Heart right ventricle (tissue), 16 donors: ENCODE measurements around the gene SH3TC2. TPM values are rescaled to one million over a fixed set of nuclear protein-coding genes. Genes with fewer than 3 reads are reported as not detected.

Experiments
- ATAC-seq, 8 donors: fragments of 200-7000 bp; cut with Tn5 transposase; one replicate each; pipeline ENCODE4 v1.9.1; 2020; ENCODE audit warnings: mild to moderate bottlenecking in 8 of 8, moderate library complexity in 8 of 8, moderate number of reproducible peaks in 1 of 8
- DNase-seq, 2 donors: peaks; one replicate each; pipeline ENCODE4 v3.0.0-alpha.2; 2020
- H3K27ac ChIP-seq, 10 donors: fragments of 200-600 bp; sonication (generic) in 2 of 10; one replicate each; pipeline versions ENCODE4 v1.5.0 to v1.8.0; 2020 to 2022; ENCODE audit warnings: mild to moderate bottlenecking in 3 of 10
- H3K27me3 ChIP-seq, 7 donors: fragments of 200-600 bp; one replicate each; pipeline ENCODE4 v1.8.0; 2021 to 2022; ENCODE audit warnings: mild to moderate bottlenecking in 2 of 7
- H3K36me3 ChIP-seq, 9 donors: fragments of 200-600 bp; sonication (generic) in 1 of 9; one replicate each; pipeline versions ENCODE4 v1.5.0 to v1.8.0; 2020 to 2022; ENCODE audit warnings: mild to moderate bottlenecking in 2 of 9
- H3K4me1 ChIP-seq, 9 donors: fragments of 200-600 bp; sonication (generic) in 1 of 9; one replicate each; pipeline versions ENCODE4 v1.5.0 to v1.8.0; 2020 to 2022; ENCODE audit warnings: mild to moderate bottlenecking in 4 of 9
- H3K4me3 ChIP-seq, 10 donors: fragments of 200-600 bp; sonication (generic) in 2 of 10; one replicate each; pipeline versions ENCODE4 v1.5.0 to v1.8.0; 2020 to 2022; ENCODE audit warnings: mild to moderate bottlenecking in 7 of 10, moderate library complexity in 2 of 10
- H3K9me3 ChIP-seq, 11 donors: fragments of 200-600 bp in 10 of 11; sonication (generic) in 2 of 11; one replicate each; pipeline versions ENCODE4 v1.5.0 to v1.8.0; 2013 to 2022; ENCODE audit warnings: mild to moderate bottlenecking in 2 of 11, control low read depth in 1 of 11, moderate library complexity in 1 of 11
- WGBS, 2 donors: extraction: QIAGEN DNeasy Blood & Tissue Kit; methylation state at CpG; one replicate each; pipeline ENCODE4 v1.1.7; 2013; ENCODE audit warnings: inconsistent platforms in 1 of 2; 5-methylcytosine and 5-hydroxymethylcytosine counted together
- intact Hi-C, 10 donors: fragments of 100-400 bp; cut with DNase I; formaldehyde crosslinking; loops; one replicate each; pipeline versions ENCODE4 v1.11.1 to v1.14.2; 2022
- polyA plus RNA-seq, 2 donors: library from polyadenylated mRNA; stranded (reverse); fragments of 200-250 nt; gene quantifications; one replicate each; pipeline ENCODE4 v1.2.3, GENCODE V29; 2013
- total RNA-seq, 10 donors: library from RNA; stranded (reverse); fragmentation: NEBNext Ultra II Directional in 3 of 10; extraction: Animal tissue kit (Norgen Biotek cat#: 25700) in 3 of 10; gene quantifications; one replicate each; pipeline versions ENCODE4 v1.2.1 to v1.2.4, GENCODE V29; 2021 to 2023
- TF ChIP-seq, protein P1 (sequence below), 9 donors: fragments of 200-600 bp; sonication (generic) in 2 of 9; IDR thresholded peaks; one replicate each; pipeline versions ENCODE4 v1.5.0 to v1.8.0; 2021 to 2022; ENCODE audit warnings: antibody characterized with exemption in 9 of 9, mild to moderate bottlenecking in 5 of 9, moderate library complexity in 1 of 9
- donor health status: Arrhythmogenic right ventricular cardiomyopathy.
- donor health status: ischemic (EF 13 %, LVEDD 7.1; RV severe dilation, severe dysfunction).
- donor health status: healthy with polysubstance abuse.
- donor health status: DM: no; HTN: yes; CAD: no.
- donor health status: DM: no; HTN: no; CAD: no.
- donor health status: ischemic (EF 25% LVEDD 6.9; RV normal size, moderate dysfunction).
- donor health status: ischemic (EF 25% LVEDD 5.7; RV mildly dilated, moderate dysfunction).
- donor health status: healthy.
- donor health status: DM: yes; HTN: yes; CAD: no.
- donor health status: Ischemic cardiomyopathy.
- donor health status: ischemic (EF 35%, LVEDD 5.7; RV mildly dilated, moderate dysfunction).
- donor health status: nonischemic (EF 11% LVEDD 7.7; RV severe dilation, severe dysfunction).
- donor health status: DM: yes; HTN: yes; CAD: no.
- donor health status: PGD.
- donor health status: ischemic (EF 29% LVEDD 5.4; RV normal size, mild dysfunction).
- donor health status: nonischemic (EF 23%, LVEDD 6.1; RV moderate dilation, normal function).

The SH3TC2 gene
- total and polyA plus RNA-seq, 12 donors: 0.91 to 13.1 (median 6.9) TPM

DNA sequence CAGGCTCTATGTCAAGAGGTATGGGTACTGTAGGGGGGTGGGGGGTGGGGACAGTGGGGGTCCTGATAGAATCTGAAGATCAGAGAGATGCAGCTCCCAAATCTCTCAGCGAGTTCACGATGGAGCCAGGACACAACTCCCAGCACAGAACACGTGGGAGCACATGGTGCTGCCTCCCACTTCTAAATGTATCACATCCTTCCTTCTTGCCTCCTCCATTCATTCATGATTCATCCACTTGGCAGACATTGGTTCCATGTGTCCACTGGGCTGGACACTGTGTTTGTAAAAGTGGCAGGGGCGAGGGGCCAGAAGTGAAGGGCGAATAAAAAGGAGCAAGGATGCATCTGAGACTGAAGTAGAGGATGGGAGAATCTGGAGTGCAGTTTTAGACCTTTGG, 33.9 kb downstream of the SH3TC2 start:
- H3K4me3 ChIP-seq: no peak overlapping the region
- ATAC-seq (no peak), DNase-seq (no peak)
- peaks cover 0 to 12% (median 8%) of the 10 kb centered on the region in 9 donors for H3K4me1 ChIP-seq
- TF ChIP-seq, protein P1, sequence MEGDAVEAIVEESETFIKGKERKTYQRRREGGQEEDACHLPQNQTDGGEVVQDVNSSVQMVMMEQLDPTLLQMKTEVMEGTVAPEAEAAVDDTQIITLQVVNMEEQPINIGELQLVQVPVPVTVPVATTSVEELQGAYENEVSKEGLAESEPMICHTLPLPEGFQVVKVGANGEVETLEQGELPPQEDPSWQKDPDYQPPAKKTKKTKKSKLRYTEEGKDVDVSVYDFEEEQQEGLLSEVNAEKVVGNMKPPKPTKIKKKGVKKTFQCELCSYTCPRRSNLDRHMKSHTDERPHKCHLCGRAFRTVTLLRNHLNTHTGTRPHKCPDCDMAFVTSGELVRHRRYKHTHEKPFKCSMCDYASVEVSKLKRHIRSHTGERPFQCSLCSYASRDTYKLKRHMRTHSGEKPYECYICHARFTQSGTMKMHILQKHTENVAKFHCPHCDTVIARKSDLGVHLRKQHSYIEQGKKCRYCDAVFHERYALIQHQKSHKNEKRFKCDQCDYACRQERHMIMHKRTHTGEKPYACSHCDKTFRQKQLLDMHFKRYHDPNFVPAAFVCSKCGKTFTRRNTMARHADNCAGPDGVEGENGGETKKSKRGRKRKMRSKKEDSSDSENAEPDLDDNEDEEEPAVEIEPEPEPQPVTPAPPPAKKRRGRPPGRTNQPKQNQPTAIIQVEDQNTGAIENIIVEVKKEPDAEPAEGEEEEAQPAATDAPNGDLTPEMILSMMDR (IDR thresholded peaks at IDR 0.05): no peak
- no peaks in the 10 kb centered on the region for H3K27me3 ChIP-seq
- H3K27ac ChIP-seq: no peak overlapping the region
- 83 to 84% methylated on average over 5 of the region's 5 CpGs for WGBS, 2 donors
- intact Hi-C loops: loop anchor here in 1 of 10 donors (5.0 kb wide), 1 partner anchor 292 kb away; no protein-coding TSS in a partner anchor
- H3K36me3 ChIP-seq: peaks cover 0 to 46% (median 0%) of the 10 kb centered on the region in 9 donors
- no peaks in the 10 kb centered on the region for H3K9me3 ChIP-seq

DNA sequence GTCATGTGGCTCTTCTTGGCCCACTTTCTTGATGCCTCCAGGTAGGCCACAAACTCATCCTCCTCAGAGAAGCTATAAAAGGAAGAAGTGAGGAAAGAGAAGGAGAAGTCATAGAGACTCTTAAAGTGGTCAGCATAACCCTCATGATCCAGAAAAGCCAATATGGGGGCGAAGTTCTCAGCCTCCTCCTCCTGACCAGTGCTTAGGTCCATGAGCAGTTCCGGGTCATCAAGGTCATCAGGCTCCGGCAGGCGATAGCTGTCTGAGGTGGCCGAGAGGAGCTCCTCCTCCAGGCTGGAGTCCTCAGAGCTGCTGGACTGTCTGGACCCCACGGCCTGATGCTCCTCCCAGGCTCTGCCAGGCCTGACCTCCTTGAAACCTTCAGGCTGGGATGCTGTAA, 34.7 kb downstream of the SH3TC2 start:
- peaks cover 0 to 46% (median 0%) of the 10 kb centered on the region in 9 donors for H3K36me3 ChIP-seq
- H3K27ac ChIP-seq: no peak overlapping the region
- DNase-seq (no peak), ATAC-seq (no peak)
- H3K27me3 ChIP-seq: no peaks in the 10 kb centered on the region
- TF ChIP-seq, protein P1 (IDR thresholded peaks at IDR 0.05): no peak
- H3K4me1 ChIP-seq: peaks cover 0 to 13% (median 9%) of the 10 kb centered on the region in 9 donors
- 77 to 92% methylated on average over 6 of the region's 6 CpGs for WGBS, 2 donors
- no peak overlapping the region for H3K4me3 ChIP-seq
- H3K9me3 ChIP-seq: no peaks in the 10 kb centered on the region
- intact Hi-C loops: loop anchor here in 1 of 10 donors (5.0 kb wide), 1 partner anchor 291 kb away; no protein-coding TSS in a partner anchor

DNA sequence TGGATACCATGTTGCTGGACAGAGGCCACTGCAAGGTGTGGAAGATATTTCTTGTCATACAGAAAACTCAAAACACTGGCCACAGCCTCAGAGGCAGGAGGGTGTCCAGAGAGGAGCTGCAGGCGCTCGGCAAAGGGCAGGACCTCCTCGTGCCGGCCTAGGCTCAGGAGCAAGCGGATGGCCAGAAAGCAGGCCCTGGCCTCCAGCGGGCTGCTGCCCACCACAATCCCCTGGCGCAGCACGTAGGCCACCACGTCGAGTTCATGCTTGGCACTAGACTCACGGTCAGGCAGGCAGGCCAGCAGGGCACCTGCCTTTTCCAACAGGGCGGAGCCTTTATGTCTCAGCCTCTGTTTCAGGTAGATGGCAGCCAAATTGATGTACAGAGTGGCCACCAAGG, 35.2 kb downstream of the SH3TC2 start:
- H3K4me1 ChIP-seq: peaks cover 0 to 13% (median 9%) of the 10 kb centered on the region in 9 donors
- H3K36me3 ChIP-seq: peaks cover 0 to 46% (median 0%) of the 10 kb centered on the region in 9 donors
- no peak overlapping the region for H3K27ac ChIP-seq
- no peak for ATAC-seq
- no peak overlapping the region for H3K4me3 ChIP-seq
- DNase-seq: no peak
- H3K9me3 ChIP-seq: peaks cover 0 to under 1% (median 0%) of the 10 kb centered on the region in 11 donors
- TF ChIP-seq, protein P1 (IDR thresholded peaks at IDR 0.05): no peak
- no peaks in the 10 kb centered on the region for H3K27me3 ChIP-seq
- 96 to 97% methylated on average over 12 of the region's 12 CpGs for WGBS, 2 donors
- intact Hi-C loops: loop anchor here in 1 of 10 donors (5.0 kb wide), 1 partner anchor 290 kb away; no protein-coding TSS in a partner anchor

DNA sequence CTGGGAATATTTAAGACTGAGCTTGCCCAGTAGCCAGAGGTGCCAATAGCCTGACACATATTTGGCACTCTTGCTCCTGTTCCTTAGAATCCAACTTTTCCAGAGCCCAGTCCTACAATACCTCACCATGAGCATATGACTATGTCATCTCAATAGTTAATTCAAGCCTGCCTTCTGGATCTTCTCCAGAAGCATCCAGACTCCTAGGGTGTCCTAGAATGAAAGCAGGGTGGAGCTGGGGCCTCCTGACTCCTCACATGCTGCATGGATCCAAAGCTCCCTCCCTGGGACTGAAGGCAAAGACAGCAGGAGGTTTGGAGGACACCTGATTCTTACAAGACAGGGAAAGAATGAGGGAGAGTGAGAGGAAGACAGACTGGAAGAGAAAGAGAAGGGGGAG, 37.9 kb downstream of the SH3TC2 start:
- Histone ChIP-seq H3K9me3 (peaks cover 0 to 7% (median 0%) of the 10 kb centered on the region in 11 donors), H3K27me3 (no peaks in the 10 kb centered on the region), H3K4me3 (no peak overlapping the region), H3K4me1 (peaks cover 0 to 13% (median 10%) of the 10 kb centered on the region in 9 donors), H3K36me3 (peaks cover 0 to 31% (median 0%) of the 10 kb centered on the region in 9 donors), H3K27ac (no peak overlapping the region)
- TF ChIP-seq, protein P1 (IDR thresholded peaks at IDR 0.05): no peak
- DNase-seq (no peak), ATAC-seq (peak in 1 of 8 donors; percentile 11)
- intact Hi-C loops: loop anchor here in 1 of 10 donors (5.0 kb wide), 1 partner anchor 288 kb away; no protein-coding TSS in a partner anchor
